HG02970 (cell line): ENCODE measurements around the gene PARP12.

Experiments
- ATAC-seq: cut with Tn5 transposase; IDR thresholded peaks from one replicate; pipeline ENCODE4 v1.9.1; 2021; ENCODE audit warnings: mild to moderate bottlenecking, moderate library complexity, moderate number of reproducible peaks; ENCODE audit not compliant: unreplicated experiment, low FRiP score

The PARP12 gene

DNA sequence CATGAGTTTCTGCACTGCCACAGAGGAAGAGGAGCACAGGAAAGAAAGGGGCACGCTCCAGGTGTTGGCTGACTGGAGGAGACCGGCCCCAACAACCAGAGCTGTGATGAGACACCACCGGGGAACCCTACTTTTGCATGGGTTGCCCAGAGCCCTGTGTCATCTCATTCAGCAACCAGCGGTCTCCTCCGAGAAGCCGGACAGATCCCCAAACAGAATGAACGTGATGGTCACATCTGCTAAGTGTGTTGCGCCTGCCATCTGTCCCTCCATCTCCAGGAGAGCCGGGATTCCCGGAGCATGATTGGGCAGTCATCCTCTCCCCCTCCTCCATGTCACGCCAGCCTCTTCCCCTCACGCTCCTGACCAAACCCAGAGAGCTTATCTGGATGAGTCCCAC, 22.9 kb downstream of the PARP12 start:
- no peak for ATAC-seq

DNA sequence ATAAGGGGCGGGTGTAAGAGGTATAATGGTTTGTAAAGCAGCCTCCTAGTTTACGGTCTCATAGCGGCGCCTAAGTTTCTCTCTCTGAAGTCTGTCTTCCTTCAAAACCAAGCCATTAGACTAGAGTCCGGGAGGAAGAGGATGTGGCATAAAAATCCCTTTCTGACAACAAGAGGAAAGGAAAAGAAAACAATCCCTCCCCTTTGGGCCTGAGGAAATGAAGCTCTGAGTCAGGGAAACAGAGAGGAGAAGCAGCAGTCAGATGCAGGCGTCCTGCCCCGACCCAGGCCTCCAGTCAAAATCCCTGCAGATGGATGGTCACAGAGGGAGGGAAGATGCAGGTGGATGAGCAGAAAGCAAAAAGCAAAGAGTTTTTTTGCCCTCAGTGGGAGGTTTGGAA, 23.7 kb downstream of the PARP12 start:
- no peak for ATAC-seq

GRCh38 chr7:140036224-140036962, 26.4 kb downstream of the PARP12 start:
- ATAC-seq, result no peak

- no peak for ATAC-seq
Observed at GRCh38 chr7:140035400-140036223, 27.1 kb downstream of the PARP12 start.

DNA sequence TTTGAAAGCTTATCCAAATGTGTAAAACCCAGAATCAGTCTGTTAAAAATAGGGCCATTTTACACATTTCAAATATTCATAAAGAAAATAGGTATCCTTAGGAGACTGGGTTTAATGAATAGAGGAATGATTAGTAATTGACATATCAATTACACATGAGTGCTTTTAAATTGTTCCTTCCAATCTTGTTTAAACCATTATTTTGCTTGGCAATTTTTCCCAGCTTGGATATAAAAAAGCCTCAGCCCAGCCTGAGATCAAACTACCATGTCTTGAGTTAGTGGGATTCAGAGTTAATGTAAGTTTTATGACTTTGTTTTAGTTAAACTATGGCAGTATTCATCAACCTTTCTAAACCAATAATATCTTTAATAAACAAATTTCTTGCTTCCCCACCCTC, 28.3 kb downstream of the PARP12 start:
- no peak for ATAC-seq

DNA sequence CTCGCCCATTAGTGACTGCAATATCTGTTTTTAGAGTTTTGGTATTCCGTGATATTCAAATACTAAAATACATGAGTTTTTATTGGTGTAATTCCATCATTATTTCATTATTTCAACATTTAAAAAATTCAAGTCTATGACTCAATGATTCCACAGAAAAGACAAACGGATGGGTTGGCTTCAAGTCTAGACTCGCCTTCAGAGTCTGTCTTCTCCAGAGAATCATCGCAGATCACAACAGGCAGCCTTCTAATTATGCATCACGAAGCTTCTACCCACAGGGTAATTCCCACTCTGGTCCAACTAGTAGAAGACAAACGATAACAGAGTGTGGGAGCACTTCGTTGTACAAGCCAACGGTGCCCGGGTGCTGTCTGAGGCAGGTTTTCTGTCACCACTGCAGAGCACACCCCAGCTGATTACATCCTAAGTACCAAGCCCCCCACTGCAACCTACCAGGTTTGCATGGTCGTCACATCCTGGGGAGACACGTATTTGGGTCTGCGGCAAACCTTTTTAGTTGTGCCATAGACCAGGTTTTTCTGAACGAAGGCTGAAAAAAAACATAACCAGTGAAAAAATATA, 28.9 kb downstream of the PARP12 start:
- ATAC-seq, result no peak

- no peak for ATAC-seq
Observed at GRCh38 chr7:140033036-140033435, 29.7 kb downstream of the PARP12 start.

DNA sequence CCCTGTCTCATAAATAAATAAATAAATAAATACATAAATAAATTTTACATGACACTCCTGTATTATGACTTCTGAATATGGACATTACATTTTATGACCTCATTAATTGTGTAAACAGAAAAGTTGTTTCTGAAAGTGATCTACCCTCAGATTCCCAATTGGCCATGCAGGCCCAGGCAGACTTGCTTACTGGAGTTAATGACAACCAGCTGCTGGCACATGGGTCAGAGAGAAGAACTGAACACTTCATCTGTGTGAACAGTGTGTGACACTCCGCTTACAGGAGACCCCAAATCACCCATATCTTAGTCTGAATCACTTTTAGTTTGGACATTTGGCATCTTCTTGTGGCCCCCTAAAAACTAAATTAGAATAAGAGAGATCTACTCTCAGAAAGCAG, 31.4 kb downstream of the PARP12 start:
- no peak for ATAC-seq

GRCh38 chr7:140029072-140029471, 33.7 kb downstream of the PARP12 start:
- ATAC-seq, result no peak

DNA sequence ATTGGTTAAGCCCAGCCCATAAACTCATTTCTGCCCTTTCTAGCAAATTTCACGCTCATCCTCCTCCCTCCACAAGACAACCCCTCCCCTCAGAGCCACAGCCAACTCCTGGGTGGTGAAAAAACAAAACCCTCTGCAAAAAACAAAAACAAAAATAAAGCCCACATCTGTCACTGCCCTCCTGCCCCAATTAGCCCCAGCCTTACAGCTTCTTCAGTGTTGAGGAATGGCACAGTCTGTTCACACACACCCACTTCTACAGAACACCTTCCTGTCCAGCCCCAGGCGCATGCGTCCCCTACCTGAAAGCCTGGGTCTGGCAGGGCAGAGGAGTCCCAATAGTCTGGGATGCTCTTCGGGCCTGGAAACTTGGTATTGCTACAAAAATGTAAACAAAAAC, 34.4 kb downstream of the PARP12 start:
- no peak for ATAC-seq

- ATAC-seq, result no peak
Observed at GRCh38 chr7:140027858-140028257, 34.9 kb downstream of the PARP12 start.

GRCh38 chr7:140026935-140027334, 35.8 kb downstream of the PARP12 start:
- ATAC-seq, result no peak

- ATAC-seq, result no peak
Observed at GRCh38 chr7:140025814-140026433, 36.8 kb downstream of the PARP12 start.

GRCh38 chr7:140025241-140025640, 37.5 kb downstream of the PARP12 start:
- ATAC-seq, result no peak

GRCh38 chr7:140024585-140024984, 38.2 kb downstream of the PARP12 start:
- no peak for ATAC-seq

- ATAC-seq, result no peak
Observed at GRCh38 chr7:140023728-140024127, 39.0 kb downstream of the PARP12 start.

- ATAC-seq, result no peak
Observed at GRCh38 chr7:140022582-140023211, 40.1 kb downstream of the PARP12 start.

- no peak for ATAC-seq
Observed at GRCh38 chr7:140021603-140022002, 41.1 kb downstream of the PARP12 start.

DNA sequence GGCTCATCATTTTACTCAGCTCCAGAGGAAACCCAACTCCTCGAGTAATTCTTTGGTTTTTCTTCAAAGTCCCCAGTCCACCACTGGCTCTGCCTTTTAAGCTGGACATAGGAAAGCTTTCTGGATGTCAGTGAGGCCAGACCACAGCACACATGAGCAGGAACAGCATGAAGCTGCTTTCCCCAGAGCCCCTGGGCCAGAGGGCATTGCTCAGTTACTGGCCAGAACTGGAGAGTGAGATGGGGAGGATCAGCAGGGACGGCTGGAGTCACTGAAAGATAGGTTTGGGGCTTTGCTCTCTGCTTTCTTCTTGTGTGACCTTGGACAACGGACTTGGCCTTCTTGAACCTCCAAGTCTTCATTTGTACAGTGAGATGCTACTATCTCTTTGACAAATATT, 43.1 kb downstream of the PARP12 start:
- no peak for ATAC-seq

GRCh38 chr7:140019172-140019571, 43.6 kb downstream of the PARP12 start:
- ATAC-seq, result no peak
